IPS-NIHi7 (cell line): ENCODE measurements around the gene DISP3.

Experiments used
- DNase-seq: peaks from one replicate; pipeline ENCODE4 v3.0.0; 2012; ENCODE audit warnings: mixed read lengths; ENCODE audit errors: extremely low spot score

The DISP3 gene

DNA sequence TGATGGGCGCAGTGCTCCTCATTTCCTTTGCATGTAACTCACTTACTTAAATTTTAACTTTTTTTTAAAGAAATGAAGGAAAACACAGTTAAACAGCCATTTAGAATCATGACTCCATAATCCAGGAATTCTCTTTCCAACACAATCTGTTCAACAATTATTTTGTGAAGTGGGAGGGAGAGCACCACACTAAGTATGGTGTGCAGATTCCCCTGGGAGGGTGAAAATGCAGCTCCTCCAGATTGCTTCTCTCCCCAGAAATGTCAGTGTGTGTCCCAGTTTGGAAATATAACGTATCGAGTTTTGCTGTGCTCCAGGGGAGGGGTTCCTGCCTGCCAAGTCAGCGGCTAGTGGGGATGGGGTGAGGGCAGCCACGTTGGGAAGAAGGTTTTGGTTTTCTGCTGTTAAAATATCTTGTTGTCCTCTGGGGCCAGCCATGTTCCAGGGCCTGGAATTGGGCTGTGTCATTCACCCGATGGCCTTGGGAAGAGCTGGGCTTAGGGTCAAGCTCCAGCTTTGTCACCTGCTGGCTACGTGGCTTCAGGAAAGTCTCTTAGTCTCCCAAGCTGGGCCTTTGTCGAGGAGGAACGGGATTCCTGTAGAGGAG, 17.3 kb upstream of the DISP3 start:
- DNase-seq, result no peak

DNA sequence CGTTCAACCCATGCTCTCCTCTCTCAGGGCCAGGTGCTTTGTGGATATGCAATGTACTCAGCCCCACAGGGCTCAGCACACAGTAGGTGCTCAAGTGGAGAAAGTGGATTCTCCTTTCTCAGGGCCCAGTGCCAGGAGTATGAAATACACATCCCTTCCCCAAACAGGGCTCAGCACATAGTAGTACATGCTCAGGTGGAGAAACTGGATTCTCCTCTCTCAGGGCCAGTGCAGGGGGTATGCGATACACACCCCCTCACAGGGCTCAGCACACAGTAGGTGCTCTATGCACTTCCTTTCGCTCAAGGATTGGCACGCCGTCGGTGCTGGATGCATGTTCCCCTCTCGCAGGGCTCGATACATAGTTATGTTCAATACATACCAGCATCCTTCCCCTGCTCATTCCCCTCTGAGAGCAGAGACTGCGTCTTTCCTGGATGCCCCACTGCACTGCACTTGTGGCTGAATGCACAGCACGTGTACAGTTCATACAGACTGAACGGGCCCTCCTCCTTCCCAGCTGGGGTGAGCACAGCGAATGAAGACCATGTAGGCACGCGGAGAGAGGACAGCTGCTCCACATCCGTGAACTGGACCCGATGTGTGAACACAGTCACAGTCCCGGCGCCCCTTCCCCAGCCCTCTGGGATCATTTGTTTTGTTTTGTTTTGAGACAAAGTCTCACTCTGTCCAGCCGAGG, 16.6 kb upstream of the DISP3 start:
- DNase-seq, result no peak

DNA sequence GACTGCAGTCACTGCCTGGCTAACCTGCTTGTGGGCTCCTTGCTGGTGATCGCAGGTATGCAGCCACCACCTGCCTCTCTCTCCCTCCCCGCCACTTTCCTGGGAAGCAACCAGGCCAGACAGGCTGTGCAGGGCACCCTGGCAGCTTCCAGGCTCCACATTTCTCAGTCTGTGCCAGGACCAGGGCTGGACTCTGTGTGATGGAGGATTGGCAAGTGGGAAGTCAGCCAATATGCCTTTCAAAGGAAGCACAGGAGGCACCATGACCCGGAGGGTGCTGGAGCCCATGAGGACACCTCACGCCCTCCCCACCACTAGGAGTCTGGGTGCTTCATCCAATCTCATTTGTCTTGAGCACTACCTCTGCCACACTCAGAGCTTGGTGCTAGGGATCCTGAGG, 15.8 kb upstream of the DISP3 start:
- no peak for DNase-seq

DNA sequence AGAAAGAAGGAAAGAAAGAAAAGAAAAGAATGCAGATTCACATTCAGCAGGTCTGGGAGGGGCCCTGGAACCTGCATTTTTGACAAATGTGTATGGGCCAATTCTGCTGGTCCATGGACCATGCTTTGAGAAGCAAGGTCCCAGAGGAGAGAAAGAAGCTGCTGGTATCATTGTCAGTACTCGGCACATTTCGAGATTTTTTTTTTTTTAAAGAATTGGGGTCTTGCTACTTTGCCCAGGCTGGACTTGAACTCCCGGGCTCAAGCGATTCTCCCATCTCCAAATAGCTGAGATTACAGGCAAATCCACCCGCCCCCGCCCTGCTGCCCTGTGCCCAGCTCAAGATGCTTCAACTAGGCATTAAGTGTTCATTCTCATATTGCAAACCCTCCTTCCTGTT, 13.6 kb upstream of the DISP3 start:
- no peak for DNase-seq

DNA sequence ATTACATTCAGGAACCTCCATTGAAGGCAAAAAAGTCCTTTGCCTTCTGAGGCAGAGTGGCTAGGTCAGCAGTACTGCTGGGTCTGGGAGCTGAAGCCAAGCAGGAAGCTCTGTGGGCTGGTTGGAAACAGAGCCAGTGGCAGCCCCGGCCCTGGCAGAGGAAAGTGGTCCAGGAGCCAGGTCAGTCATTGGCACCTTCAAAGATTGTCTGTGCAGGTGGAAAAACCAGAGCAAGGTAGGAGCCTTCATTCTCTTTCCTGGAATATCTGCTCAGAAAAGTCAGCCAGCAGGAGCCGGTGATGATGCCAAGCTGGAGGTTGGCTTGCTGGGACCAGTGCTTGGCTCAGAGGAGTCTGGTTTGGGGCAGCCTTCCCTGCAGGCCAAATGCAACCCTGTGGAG, 12.5 kb upstream of the DISP3 start:
- DNase-seq, result no peak

DNA sequence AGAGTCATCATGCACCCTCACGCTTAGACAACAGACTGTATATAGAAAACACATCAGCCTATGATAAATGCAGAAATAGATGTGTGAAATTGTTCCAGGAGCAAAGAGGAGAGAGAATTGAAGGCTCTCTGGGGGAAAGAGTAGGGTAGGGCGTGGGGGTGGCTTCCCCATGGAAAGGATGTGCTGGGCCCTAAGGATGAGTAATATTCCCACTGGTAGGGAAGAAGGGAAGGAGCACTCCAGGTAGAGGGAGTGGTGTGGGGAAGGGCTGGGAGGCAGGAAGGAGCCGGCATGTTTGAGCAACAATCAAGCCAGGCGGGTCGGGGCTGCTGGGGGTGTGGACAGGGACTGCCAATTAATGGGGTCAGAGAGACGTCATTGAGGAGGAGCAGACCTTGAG, 10.1 kb upstream of the DISP3 start:
- no peak for DNase-seq

DNA sequence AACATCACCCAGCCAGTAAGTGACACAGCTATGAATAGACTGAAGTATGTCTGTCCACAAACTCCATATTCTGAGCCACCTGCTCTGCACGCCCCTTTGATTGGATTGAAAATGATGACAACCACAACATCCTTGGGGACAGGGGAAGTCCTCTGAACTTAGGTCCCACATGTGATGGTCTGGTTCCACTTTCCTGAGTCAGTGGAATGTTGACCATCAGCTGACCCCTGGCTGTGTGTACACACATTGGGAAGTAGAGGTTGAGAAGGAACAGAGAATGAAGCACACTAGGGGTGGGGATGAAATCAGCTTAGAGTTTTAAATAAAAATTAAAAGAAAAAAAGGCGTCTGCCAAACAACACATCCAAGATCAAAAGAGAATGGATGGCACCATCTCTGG, 8.0 kb upstream of the DISP3 start:
- DNase-seq, result no peak

DNA sequence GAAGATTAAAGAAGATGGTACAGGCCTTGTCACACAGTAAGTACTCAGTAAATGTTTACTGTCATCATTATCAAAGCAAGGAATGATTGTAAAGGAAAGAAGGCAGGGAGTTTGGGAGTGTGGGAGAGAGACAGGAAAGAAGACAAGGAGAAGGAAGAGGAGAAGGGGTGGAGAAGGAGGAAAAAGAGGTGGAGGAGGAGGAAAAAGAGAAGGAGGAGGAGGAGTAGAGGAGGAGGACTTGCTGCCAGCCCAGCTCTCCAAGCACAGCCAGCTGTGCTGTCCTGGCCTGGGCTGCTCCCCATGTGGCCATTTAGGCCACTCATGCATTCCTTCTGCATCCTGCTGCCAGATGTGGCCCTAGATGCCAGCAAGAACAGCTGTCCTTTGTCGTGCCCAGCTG, 7.5 kb upstream of the DISP3 start:
- no peak for DNase-seq

DNA sequence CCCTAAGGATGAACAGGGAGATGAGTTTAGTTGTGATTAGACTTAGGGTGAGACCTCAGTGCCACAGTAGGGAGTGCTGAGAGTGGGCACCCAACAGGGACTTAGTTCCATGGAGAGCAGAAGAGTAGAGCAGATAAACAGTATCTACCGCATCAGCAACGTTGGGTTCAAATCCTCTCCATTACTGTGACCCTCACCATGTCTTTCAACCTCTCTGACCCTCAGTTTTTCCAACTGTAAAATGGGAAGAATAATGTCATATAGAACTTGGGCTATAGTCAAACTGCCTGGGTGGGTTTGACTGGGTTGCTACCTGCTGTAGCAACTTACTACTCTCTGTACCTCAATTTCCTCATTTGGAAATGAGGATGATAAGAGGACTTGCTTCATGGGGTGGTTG, 6.7 kb upstream of the DISP3 start:
- no peak for DNase-seq

DNA sequence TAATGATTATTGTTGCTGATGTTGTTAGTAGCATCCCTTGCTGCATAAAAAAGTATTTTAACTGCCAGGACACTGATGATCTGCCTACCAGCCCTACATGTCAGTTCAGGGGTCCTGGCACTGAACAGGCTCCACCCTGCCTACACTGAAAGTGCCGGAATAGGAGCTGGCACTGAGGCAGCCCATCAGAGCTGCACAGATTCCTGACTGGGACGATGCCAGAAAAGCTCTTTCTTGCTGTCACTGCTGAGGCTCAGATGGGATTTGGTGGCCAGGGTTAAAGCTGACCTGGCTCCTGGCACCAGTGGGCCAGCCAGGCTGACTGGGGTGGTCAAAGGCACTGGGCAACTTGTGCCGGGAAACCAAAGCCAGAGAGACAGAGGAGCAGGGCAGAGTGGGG, 6.2 kb upstream of the DISP3 start:
- DNase-seq, result no peak

DNA sequence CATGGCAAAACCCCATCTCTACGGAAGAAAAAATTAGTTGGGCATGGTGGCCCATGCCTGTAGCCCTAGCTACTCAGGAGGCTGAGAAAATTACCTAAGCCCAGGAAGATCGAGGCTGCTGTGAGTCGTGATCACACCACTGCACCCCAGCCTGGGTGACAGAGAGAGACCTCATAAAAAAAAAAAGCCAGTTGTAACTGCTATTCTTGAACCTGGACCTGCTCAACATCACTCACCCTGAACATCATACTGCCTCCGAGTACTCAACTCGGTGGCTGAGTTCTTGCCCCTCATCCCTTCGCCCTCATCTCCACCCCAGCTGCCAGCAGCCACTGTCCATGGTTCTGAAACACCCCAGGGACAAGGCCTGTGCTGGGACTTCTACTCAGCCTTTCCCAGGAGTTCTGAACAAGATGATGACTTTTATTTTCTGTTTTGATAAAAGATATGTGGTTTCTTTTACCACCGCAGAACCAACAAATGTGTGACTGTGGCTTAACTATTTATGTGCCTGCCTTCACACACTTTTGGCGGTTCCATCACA, 5.4 kb upstream of the DISP3 start:
- DNase-seq, result peak; percentile 86

DNA sequence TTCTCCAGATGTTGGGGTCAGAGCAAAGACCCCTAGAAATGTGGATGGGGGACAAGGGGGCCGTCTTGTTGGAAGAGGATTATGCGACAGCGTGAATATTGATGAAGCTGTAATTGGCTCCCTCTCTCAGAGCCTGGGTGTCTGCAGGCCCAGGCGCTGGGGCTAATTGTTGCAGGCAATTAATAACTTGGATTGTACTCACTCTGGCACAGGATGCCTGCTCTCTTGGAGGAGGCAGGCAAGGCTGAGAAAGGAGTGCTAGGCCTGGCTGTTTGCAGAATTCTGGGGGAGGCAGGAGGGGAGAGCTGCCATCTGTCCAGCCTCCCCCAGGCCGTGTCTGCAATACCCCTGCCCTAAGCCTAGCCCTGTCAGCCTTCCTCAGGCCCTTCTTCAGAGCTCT, 4.1 kb upstream of the DISP3 start:
- no peak for DNase-seq

DNA sequence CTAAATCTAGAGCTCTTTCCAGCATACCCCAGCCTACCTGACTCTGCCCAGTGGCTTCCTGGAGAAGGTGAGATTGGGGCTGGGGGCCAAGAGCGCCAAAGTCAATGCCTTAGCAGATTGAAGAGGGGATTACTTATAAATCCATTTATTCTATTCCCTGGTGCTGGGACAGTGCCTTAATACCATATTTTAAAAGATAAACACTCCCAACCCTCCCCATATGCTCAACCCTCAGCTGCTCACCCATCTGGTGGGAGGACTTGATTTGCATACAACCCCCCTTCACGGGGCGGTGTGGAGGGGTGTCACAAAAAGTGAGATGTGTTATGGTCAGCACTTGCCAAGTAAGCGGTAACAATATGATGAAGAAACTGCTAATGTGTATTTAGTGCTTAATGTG, 3.2 kb upstream of the DISP3 start:
- no peak for DNase-seq

DNA sequence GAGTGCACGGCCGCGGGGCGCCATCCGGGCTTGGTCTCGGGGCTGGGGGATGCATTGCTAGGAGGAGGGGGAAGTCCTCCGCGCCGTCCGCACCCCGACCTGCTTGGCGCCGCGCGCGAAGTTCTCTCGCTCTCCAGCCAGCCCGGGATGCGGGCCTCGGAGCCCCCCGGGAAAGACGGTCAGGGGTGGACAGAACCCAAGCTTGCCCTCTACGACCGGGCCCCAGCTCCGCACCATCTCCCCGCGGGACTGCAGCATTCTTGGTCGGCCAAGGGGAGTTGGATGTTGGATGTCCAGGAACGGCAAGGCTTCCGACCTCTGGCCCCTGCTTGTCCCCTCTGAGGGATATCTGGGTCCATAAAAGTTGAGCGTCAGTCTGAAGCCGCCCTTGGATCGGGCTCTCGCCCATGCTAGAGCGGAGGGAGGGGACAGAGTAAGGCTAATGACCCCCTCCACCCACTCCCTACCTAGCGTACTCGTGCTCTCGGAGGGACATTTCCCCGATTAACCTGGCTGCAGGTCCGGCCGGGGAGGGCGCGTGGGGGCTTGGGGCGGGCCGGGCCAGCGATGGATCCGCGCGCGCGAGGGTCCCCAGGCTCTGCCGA, 522 bp downstream of the DISP3 start:
- no peak for DNase-seq

DNA sequence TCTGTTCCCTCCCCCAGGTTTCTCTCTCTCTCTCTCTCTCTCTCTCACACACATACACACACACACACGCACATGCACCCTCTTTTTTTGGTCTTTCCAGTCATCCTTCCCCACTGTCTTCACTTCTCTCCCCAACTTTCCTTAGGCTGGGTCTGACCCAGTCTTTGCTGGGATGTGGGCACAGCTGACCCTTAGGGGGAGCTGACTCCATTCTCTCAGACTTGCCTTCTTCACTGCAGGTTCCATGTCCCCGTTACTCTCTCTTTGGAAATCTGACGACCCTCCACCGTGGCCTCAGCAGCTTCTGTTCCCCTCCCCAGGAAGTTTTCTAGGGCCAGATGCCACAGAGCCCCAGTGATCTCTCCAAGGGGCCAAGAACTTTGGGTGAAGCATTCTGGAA, 2.1 kb downstream of the DISP3 start:
- peak; percentile 57 for DNase-seq

DNA sequence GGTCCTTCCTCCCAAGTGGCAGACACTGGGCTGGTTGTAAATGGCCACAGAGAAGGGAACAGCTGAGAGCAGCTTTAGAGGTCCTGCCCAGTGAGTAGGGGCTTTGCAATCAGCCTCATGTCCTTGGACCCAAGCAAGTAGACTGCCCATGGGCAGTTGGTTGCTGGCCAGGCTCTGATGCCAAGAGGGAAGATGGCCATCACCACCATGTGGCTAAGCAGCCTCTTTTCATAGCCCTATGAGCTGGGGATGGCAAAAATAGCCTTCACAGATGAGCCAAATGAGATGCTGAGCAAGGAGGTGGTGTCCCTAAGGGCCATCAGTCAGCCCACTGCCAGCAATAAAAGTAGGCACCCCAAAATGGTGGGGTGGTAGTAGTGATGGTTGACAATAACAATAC, 3.2 kb downstream of the DISP3 start:
- no peak for DNase-seq

DNA sequence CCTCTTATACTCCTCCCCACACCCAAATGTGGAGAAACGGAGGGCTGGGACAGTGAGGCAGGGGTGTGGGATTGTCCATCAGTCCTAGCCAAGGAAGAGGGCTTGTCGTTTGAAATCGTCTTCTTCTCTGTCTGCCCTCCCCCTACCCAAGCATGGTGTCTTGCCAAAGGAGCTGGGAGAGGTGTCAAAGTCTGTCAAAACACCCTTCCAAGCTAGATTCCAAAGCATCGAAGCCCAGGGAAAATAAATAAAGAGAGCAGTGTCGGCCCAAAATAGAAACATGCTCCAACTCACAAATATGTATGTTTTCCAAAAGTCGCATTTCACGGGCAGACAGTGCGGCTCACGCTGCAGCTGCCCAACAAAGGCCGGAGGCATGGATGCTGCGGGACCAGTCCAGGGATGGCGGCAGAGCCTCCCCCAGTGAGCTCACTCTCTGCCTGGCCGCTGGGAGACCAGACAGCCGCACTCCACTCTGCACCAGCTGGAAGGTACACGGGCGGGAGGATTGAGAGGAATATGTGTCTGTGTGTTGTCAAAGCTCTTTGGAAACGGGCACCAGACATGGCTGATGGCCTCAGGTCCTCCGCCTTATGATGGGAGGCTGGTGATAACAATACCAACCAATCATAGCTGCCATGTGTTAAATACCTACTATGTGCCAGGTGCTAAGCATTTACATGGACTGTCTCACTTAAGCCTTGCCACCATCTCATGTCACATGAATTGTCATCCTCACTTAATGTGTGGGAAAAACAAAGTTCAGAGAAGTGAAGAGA, 3.9 kb downstream of the DISP3 start:
- no peak for DNase-seq

DNA sequence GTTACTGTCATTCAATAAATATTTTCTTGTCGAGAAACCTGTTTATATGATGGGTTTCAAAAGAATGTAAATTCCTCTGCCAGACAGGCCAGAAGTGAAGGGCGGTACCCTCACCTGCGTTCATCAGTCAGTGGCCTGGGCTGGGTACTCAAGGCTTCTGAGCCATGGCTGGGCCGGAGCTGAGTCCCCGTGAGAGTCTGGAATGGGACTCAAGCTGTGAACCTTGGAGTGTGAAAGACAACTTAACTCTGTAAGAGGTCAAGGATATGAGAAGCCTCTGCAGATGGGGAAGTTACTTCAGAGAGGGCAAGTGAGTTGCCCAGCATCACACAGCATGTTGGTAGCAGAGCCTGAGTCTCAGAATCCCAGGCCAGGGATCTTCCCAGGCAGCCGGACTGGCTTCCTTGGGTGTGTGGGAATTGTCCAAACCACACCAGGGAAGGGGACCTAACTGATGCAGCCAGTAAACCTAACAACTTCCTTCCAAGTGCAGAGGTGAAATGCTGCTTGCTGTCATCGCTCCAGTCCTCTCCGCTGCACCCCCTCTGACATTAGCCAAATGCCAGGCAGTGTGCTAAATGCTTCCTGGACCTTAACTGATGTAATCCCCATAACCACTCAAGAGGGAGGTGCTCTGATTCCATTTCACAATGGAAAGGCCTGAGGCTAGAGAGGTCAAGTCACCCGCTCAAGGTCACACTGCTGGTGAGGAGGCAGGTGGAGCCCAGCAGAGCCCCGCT, 4.8 kb downstream of the DISP3 start:
- DNase-seq, result no peak

DNA sequence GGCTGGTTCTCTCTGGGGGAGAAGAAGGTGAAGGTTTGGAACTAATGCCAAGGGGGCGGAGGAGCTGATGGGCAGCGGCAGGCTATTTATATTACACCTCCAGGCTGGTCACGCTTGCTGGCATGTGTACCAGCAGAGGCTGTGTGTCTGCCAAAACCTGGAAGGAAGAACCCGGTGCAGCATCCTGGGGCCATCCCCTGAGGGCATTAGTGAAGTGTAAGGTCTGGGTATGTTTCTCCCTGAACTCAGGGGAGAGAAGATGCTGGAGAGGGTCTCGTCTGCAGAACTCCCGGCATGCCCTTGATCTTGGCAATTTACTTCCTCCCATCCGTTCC, 5.3 kb downstream of the DISP3 start:
- DNase-seq, result no peak

DNA sequence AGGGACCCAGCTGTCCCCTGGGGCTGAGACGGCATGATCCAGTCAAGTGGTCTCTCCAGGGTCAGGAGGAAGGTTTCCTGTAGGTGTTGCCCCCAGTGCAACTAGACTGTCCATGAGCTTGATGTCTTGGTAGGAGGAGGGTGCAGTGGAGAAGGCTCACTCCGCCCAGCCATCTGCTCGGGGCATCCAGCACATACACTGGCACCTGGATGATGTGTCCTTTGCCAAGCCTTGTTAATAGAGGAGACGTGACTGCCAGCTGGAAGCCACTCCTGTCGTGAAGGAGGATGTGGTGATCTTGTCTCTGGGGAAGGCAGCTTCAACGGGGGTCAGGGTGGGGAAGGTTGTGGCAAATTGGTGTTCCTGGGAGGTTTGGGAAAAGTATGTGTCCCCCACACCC, 6.2 kb downstream of the DISP3 start:
- no peak for DNase-seq

DNA sequence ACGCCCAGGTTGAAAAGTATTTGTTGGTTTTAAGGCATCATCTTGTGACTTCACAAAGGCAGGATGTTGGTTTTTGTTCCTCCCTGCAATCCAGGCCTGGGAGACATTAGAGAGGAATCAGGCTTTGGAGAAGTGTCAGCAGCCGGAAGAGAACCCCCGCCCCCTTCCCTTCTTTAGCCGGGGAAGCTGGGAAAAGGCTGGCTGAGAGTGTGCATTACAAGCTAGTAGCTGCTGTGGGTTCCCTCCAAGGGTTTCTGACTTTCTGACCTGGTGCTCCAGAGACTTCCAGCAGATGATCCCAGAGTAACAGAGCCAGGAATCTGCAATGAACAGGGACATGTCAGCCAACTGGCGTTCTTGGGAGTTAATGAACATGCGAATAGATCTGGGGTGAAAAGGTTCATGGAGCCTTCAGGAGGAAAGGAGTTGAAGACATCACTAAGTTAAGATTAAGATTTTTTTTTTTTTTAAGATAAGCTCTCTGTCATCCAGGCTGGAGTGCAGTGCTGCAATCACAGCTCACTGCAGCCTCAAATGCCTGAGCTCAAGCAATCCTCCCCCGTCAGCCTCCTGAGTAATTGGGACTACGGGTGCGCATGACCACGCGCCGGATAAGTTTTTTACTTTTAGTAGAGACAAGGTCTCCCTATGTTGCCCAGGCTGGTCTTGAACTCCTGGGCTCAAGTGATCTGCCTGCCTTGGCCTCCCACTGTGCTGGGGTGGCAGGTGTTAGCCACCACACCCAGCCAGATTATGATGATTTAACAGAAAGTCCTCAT, 7.5 kb downstream of the DISP3 start:
- DNase-seq, result no peak
